GM23338 (cell line): Measurements from ENCODE around the gene CDCA4. TPM values are rescaled to one million over a fixed set of nuclear protein-coding genes. Genes with fewer than 3 reads are reported as not detected.

Experiments
- ATAC-seq: fragments of 200-7000 bp; cut with Tn5 transposase; 3 replicates; pipeline ENCODE4 v1.9.1; 2020
- DNase-seq: peaks from one replicate; pipeline ENCODE4 v3.0.0-alpha.2; 2015; ENCODE audit warnings: low spot score
- H2AFZ ChIP-seq: fragments of 200-600 bp; sonication (generic); 2 replicates; pipeline ENCODE4 v1.8.0; 2016; ENCODE audit warnings: antibody characterized with exemption, mild to moderate bottlenecking, moderate library complexity
- H3F3A ChIP-seq: fragments of 200-600 bp; sonication (generic); replicated peaks from 2 replicates; pipeline ENCODE4 v1.8.0; 2017; ENCODE audit warnings: antibody characterized with exemption, mixed run types, low read depth
- H3K27ac ChIP-seq: fragments of 200-600 bp; sonication (generic); 2 replicates; pipeline ENCODE4 v1.6.1; 2016; ENCODE audit warnings: low read depth
- H3K27me3 ChIP-seq: fragments of 200-600 bp; sonication (generic); 2 replicates; pipeline ENCODE4 v1.8.0; 2016; ENCODE audit warnings: mild to moderate bottlenecking, mixed run types, moderate library complexity; ENCODE audit not compliant: insufficient read depth
- H3K36me3 ChIP-seq: fragments of 200-600 bp; sonication (generic); 2 replicates; pipeline ENCODE4 v1.8.0; 2016; ENCODE audit warnings: mild to moderate bottlenecking; ENCODE audit not compliant: insufficient read depth
- H3K4me1 ChIP-seq: fragments of 200-600 bp; sonication (generic); 2 replicates; pipeline ENCODE4 v1.8.0; 2016; ENCODE audit warnings: mild to moderate bottlenecking, moderate library complexity; ENCODE audit not compliant: insufficient read depth
- H3K4me2 ChIP-seq: fragments of 200-600 bp; sonication (generic); 2 replicates; pipeline ENCODE4 v1.7.1; 2017; ENCODE audit warnings: mixed run types
- H3K4me3 ChIP-seq: fragments of 200-600 bp; sonication (generic); 2 replicates; pipeline ENCODE4 v1.6.1; 2016; ENCODE audit warnings: mixed run types
- H3K79me2 ChIP-seq: fragments of 200-600 bp; sonication (generic); replicated peaks from 2 replicates; pipeline ENCODE4 v1.8.0; 2017; ENCODE audit warnings: mild to moderate bottlenecking; ENCODE audit not compliant: insufficient read depth
- H3K9me2 ChIP-seq: fragments of 200-600 bp; sonication (generic); 2 replicates; pipeline ENCODE4 v1.8.0; 2017; ENCODE audit not compliant: insufficient read depth
- H4K20me1 ChIP-seq: fragments of 200-600 bp; sonication (generic); replicated peaks from 2 replicates; pipeline ENCODE4 v1.8.0; 2017; ENCODE audit warnings: mild to moderate bottlenecking; ENCODE audit not compliant: insufficient read depth
- H3K27ac Mint-ChIP-seq: 2 replicates; pipeline ENCODE4 v1.8.0; 2020; ENCODE audit warnings: inconsistent platforms, mild to moderate bottlenecking, moderate library complexity, mixed read lengths
- H3K27me3 Mint-ChIP-seq: 3 replicates; pipeline ENCODE4 v1.8.0; 2022; ENCODE audit warnings: low read depth, mild to moderate bottlenecking, moderate library complexity, mixed read lengths, inconsistent platforms; ENCODE audit not compliant: insufficient read depth, poor library complexity
- H3K36me3 Mint-ChIP-seq: 3 replicates; pipeline ENCODE4 v1.8.0; 2021; ENCODE audit warnings: low read depth, mild to moderate bottlenecking, inconsistent platforms, moderate library complexity, mixed read lengths
- H3K4me1 Mint-ChIP-seq: 3 replicates; pipeline ENCODE4 v1.8.0; 2020; ENCODE audit warnings: mild to moderate bottlenecking, inconsistent platforms, mixed read lengths
- H3K4me3 Mint-ChIP-seq: 3 replicates; pipeline ENCODE4 v1.8.0; 2021; ENCODE audit warnings: moderate library complexity, mild to moderate bottlenecking, inconsistent platforms, mixed read lengths
- H3K9me3 Mint-ChIP-seq: 3 replicates; pipeline ENCODE4 v1.8.0; 2020; ENCODE audit warnings: moderate library complexity, mild to moderate bottlenecking, inconsistent platforms, mixed read lengths
- CREB1 ChIP-seq: fragments of 250-450 bp; sonication (Bioruptor Pico); IDR thresholded peaks from 2 replicates; pipeline ENCODE4 v1.5.0; 2020; ENCODE audit warnings: low read depth, mild to moderate bottlenecking, moderate library complexity
- JUNB ChIP-seq: IDR thresholded peaks from one replicate; pipeline ENCODE4 v1.6.1; 2016; ENCODE audit warnings: antibody characterized with exemption; ENCODE audit not compliant: unreplicated experiment
- NANOG ChIP-seq: IDR thresholded peaks from 2 replicates; pipeline ENCODE4 v1.6.1; 2016; ENCODE audit warnings: antibody characterized with exemption, borderline replicate concordance
- ZNF114 ChIP-seq: fragments of 250-450 bp; sonication (Bioruptor Pico); IDR thresholded peaks from 2 replicates; pipeline ENCODE4 v1.5.0; 2020; ENCODE audit warnings: mild to moderate bottlenecking, moderate library complexity
- ZNF331 ChIP-seq: fragments of 250-450 bp; sonication (Bioruptor Pico); IDR thresholded peaks from 2 replicates; pipeline ENCODE4 v1.5.0; 2020; ENCODE audit warnings: low read depth, mild to moderate bottlenecking, moderate library complexity
- ZNF462 ChIP-seq: fragments of 250-450 bp; sonication (Bioruptor Pico); IDR thresholded peaks from 2 replicates; pipeline ENCODE4 v1.5.0; 2020; ENCODE audit warnings: mild to moderate bottlenecking, moderate library complexity
- polyA plus RNA-seq: library from polyadenylated mRNA; unstranded; fragments of >200 nt; fragmentation: Nextera tagmentation; extraction: Ambion mirVana; gene quantifications from 2 replicates; pipeline ENCODE4 v1.2.1, GENCODE V29; 2016
- total RNA-seq: library from RNA; depleted of rRNA; stranded (reverse); fragments of >200 nt; shearing (Covaris generic); gene quantifications from 2 replicates; pipeline ENCODE4 v1.2.3, GENCODE V29; 2014
- TF ChIP-seq, protein P1 (sequence below): IDR thresholded peaks from 2 replicates; pipeline ENCODE4 v1.6.1; 2016; ENCODE audit warnings: antibody characterized with exemption

Gene CDCA4
- total and polyA plus RNA-seq, 2 experiments from 2014 or later: 32.6 to 70.7 TPM

- TF ChIP-seq ZNF331 (CRISPR knock-in tag) (no peak), NANOG (no peak), JUNB (no peak), CREB1 (CRISPR knock-in tag) (no peak), ZNF114 (CRISPR knock-in tag) (no peak), ZNF462 (CRISPR knock-in tag) (no peak)
- TF ChIP-seq, protein P1, sequence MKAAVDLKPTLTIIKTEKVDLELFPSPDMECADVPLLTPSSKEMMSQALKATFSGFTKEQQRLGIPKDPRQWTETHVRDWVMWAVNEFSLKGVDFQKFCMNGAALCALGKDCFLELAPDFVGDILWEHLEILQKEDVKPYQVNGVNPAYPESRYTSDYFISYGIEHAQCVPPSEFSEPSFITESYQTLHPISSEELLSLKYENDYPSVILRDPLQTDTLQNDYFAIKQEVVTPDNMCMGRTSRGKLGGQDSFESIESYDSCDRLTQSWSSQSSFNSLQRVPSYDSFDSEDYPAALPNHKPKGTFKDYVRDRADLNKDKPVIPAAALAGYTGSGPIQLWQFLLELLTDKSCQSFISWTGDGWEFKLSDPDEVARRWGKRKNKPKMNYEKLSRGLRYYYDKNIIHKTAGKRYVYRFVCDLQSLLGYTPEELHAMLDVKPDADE: no peak
- H3K4me1 Mint-ChIP-seq: peaks cover 20% of the 10 kb centered on the region
- Histone ChIP-seq H3F3A (no peaks in the 10 kb centered on the region), H3K36me3 (no peaks in the 10 kb centered on the region), H3K4me2 (no peak overlapping the region), H3K79me2 (no peaks in the 10 kb centered on the region), H3K4me3 (no peak overlapping the region), H2AFZ (no peak overlapping the region), H4K20me1 (no peaks in the 10 kb centered on the region), H3K27me3 (peaks cover 6% of the 10 kb centered on the region; the same call in 1 of the 2 replicates), H3K27ac (no peak overlapping the region), H3K4me1 (peaks cover 6% of the 10 kb centered on the region; the same call in 1 of the 2 replicates), H3K9me2 (no peaks in the 10 kb centered on the region)
- no peak for ATAC-seq
- H3K9me3 Mint-ChIP-seq: no peaks in the 10 kb centered on the region
- H3K4me3 Mint-ChIP-seq: no peak overlapping the region
- H3K27ac Mint-ChIP-seq: no peak overlapping the region
- no peaks in the 10 kb centered on the region for H3K36me3 Mint-ChIP-seq
- peaks cover 40% of the 10 kb centered on the region for H3K27me3 Mint-ChIP-seq
- no peak for DNase-seq
Observed at GRCh38 chr14:105053996-105054395, 33.1 kb upstream of the CDCA4 start.
